ENCODE data around the gene TMEM203.

TMEM203 gene

GRCh38 chr9:137160716-137161557, 44.5 kb downstream of the TMEM203 start:
- H3K4me3 ChIP-seq (ENCODE audit: low read length) = no peak overlapping the region
- DNase-seq (ENCODE audit: low read depth) = no peak
- TF ChIP-seq CTCF (conservative IDR thresholded peaks at IDR 0.05; ENCODE audit: low read depth, low read length) = no peak

- no peak for DNase-seq (ENCODE audit: low read depth)
- H3K4me3 ChIP-seq (ENCODE audit: low read length) = no peak overlapping the region
- TF ChIP-seq CTCF (conservative IDR thresholded peaks at IDR 0.05; ENCODE audit: low read depth, low read length) = no peak
Measured at GRCh38 chr9:137160054-137160425, 45.4 kb downstream of the TMEM203 start.

- DNase-seq (ENCODE audit: low read depth) = no peak
- no peak overlapping the region for H3K4me3 ChIP-seq (ENCODE audit: low read length)
- TF ChIP-seq CTCF (conservative IDR thresholded peaks at IDR 0.05; ENCODE audit: low read depth, low read length) = no peak
Measured at GRCh38 chr9:137159105-137160053, 46.1 kb downstream of the TMEM203 start.

GRCh38 chr9:137158625-137159024, 46.8 kb downstream of the TMEM203 start:
- no peak for DNase-seq (ENCODE audit: low read depth)
- no peak overlapping the region for H3K4me3 ChIP-seq (ENCODE audit: low read length)

GRCh38 chr9:137157618-137158415, 47.6 kb downstream of the TMEM203 start:
- H3K4me3 ChIP-seq (ENCODE audit: low read length) = no peak overlapping the region
- DNase-seq (ENCODE audit: low read depth) = no peak
- TF ChIP-seq CTCF (conservative IDR thresholded peaks at IDR 0.05; ENCODE audit: low read depth, low read length) = no peak

More at GRCh38 chr9:137158625-137159024, 46.8 kb downstream of the TMEM203 start:
- TF ChIP-seq CTCF (conservative IDR thresholded peaks at IDR 0.05; ENCODE audit: low read depth, low read length) = no peak

GRCh38 chr9:137156567-137157375, 48.7 kb downstream of the TMEM203 start:
- TF ChIP-seq CTCF (conservative IDR thresholded peaks at IDR 0.05; ENCODE audit: low read depth, low read length) = no peak
- no peak for DNase-seq (ENCODE audit: low read depth)
- H3K4me3 ChIP-seq (ENCODE audit: low read length) = peak overlapping the region; percentile 32
